SH-SY5Y (cell line): ENCODE measurements around the gene TBC1D22A.

Source experiments
- GATA2 ChIP-seq: IDR thresholded peaks from 2 replicates; pipeline ENCODE4 v1.6.1; 2011; ENCODE audit warnings: mild to moderate bottlenecking, low read depth, low read length
- GATA3 ChIP-seq: IDR thresholded peaks from 2 replicates; pipeline ENCODE4 v1.6.1; 2011; ENCODE audit warnings: low read depth, mild to moderate bottlenecking, low read length, moderate library complexity

TBC1D22A gene

GRCh38 chr22:47190957-47191670, 428.7 kb downstream of the TBC1D22A start:
- TF ChIP-seq GATA2 (no peak), GATA3 (no peak)

DNA sequence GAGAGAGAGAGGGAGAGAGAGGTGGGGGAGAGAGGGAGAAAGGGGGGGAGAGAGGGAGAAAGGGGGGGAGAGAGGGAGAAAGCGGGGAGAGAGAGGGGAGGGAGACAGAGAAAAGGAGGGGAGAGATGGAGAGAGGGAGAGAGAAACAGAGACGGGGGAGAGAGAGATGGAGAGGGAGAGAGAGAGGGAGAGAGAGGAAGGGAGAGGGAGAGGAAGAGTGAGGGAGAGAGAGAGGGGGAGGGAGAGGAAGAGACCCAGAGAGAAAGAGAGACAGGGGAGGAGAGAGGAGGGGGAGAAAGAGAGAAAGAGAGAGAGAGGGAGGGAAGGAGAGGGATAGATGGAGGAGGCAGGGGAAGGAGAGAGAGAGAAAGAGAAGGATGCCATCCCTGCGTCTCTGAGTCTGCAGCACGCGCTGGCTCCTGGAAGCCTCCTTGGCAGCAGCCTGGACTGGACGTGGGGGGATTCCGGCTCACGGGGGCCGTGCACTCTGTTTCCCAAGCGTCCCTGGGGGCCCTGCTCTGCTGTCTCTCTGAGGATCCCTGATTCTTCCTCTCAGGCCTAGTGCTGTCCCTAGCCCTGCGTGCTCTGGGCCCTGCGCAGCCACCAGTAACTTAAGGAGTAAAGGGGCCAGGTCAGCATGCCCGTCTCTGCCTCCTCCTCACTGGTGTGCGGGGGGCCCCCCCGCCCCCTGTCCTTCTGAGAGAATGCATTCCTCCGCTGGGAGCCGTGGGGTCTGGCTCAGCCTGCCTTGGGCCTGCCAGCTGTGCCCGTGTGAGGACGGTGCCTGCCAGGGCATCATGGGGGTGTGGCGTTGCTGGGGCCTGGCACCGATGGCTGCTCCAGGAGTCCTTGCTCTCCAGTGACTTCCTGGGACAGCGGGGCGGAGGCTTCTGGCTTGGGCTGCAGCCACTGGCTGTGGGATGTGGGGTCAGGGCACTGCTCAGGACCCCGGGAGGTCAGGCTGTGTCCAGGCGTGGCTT, 429.5 kb downstream of the TBC1D22A start:
- TF ChIP-seq GATA3 (no peak), GATA2 (no peak)

DNA sequence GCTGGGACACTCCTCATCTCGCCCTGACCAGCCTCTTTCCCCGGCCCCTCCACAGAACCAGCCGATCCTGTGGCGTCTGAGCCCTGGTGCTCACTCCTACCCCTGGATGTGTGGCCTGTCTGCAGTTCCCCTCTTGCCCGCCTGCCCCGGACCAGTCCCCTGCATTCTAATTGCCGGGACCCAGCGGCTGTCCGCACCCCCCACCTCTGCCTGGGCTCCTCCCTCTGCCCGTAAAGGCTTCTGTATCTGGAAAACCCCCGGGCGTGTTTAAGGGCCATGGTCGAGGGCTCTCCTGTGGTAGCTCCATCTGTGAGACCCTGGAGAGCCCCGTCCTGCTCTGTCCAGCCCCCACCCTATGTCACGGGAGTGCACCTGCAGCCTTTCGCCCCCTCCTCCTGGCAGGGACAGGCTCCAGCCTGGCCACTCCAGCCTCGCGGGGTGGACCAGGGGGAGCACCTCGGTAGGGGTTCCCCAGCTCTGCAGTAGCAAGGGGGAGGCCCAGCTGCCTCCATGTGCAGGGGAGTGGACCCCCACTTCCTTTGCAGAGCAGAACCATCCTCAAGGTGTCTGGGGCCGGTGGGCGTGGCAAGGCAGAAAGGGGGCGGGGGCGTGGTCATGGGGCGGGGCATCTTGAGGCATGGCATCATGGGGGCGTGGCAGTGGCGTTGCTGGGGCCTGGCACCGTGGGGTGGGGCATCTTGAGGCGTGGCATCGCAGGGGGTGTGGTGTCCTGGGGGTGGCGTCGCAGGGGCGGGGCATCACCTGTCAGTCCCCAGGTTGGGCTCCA, 430.4 kb downstream of the TBC1D22A start:
- TF ChIP-seq GATA2 (no peak), GATA3 (no peak)

- TF ChIP-seq GATA2: no peak
- no peak for TF ChIP-seq GATA3
Observed at GRCh38 chr22:47193606-47194329, 431.3 kb downstream of the TBC1D22A start.

GRCh38 chr22:47194476-47195155, 432.2 kb downstream of the TBC1D22A start:
- TF ChIP-seq GATA2 (no peak), GATA3 (no peak)

DNA sequence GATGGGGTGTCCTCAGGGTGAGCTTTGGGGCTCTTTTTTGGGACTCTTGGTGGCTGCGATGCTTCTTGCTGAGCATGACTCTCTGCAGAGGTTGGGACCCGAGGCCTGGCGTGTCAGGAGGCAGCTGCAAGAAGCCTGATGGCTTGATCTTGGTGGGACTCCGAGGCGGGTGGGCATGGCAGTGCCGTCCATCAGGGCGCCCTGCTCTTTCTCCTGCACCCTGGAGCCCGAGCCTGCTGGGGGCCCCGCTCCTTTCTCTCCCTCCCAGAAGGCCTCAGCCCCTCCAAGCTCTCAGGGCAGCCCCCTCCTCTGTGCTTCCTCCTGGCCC, 432.7 kb downstream of the TBC1D22A start:
- TF ChIP-seq GATA3 (no peak), GATA2 (no peak)

- TF ChIP-seq GATA2 (no peak), GATA3 (no peak)
Observed at GRCh38 chr22:47195484-47196165, 433.2 kb downstream of the TBC1D22A start.

DNA sequence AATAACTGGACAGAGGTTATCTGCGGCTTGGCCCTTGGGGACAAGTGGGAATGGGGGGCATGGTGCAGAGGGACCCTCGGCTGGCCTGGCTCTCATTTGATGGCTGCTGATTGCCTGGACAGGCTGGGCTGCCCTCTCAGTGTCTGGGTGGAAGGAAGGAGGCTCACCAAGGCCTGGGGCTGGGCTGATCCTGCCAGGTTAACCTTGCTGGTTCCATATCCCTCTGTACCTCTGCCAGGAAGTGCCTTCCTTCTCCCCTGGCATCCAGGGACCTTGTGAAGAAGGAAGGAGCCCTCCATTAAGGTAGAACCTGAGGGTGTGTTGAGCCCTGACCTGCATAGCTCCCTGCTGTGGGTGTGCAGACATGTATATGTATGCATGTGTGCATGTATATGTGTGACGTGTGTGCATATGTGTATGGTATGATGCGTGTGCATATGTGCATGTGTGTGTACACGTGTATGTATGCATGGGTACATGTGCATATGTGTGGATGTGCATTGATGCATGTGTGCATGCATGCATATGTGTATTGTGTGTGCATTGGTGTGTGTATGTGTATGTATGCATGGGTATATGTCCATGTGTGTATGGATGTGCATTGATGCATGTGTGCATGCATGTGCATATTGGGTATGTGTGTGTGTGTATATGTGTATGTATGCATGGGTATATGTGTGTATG, 433.9 kb downstream of the TBC1D22A start:
- no peak for TF ChIP-seq GATA3
- TF ChIP-seq GATA2: no peak

DNA sequence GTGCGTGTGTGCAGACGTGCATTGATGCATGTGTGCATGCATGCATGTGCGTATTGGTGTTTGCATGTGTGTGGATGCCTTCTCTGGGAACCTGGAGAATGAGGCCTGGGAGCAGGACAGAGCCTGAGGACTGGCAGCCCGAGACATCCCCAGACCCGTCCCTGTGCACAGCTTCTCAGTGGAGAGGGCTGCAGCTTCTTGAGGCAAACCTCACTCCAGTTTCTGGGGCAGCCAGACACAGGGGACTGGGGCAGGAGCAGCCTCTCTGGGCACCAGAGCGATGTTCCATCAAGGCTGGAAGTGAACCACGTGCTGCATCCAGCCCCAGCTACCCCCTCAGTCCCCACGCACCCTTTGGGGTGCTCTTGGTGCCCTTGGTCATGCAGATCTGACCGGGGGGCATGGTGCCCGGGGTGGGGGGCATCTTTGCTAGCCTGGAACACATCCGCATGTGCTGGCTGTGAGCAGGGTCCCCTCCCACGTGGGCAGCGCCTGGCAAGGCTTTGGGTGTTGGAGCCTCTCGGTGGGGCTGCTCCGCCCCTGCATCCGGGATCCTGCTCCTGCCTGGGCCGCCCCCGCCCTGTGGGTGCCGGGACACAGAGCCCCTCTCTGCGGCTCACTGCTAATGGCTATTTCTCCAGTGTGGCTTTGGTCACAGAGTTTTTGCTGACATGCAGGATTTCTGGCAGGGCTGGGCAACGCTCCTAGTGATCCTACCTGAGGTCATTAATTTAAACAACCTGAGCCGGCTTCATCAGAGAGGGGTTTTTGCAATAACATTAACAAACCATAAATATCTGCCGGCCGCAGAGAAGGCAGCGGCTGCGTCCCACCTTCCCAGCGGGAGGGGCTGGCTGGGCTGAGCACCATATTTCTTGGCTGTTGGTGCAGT, 434.7 kb downstream of the TBC1D22A start:
- TF ChIP-seq GATA2: no peak
- no peak for TF ChIP-seq GATA3

- no peak for TF ChIP-seq GATA2
- no peak for TF ChIP-seq GATA3
Observed at GRCh38 chr22:47197773-47198500, 435.5 kb downstream of the TBC1D22A start.

- no peak for TF ChIP-seq GATA2
- TF ChIP-seq GATA3: no peak
Observed at GRCh38 chr22:47198801-47199251, 436.4 kb downstream of the TBC1D22A start.
